GM23338 (cell line): ENCODE results near the gene AIP. TPM values are rescaled to one million over a fixed set of nuclear protein-coding genes. Genes with fewer than 3 reads are reported as not detected.

ENCODE experiments used
- ATAC-seq: fragments of 200-7000 bp; cut with Tn5 transposase; 3 replicates; pipeline ENCODE4 v1.9.1; 2020
- DNase-seq: peaks from one replicate; pipeline ENCODE4 v3.0.0-alpha.2; 2015; ENCODE audit warnings: low spot score
- H2AFZ ChIP-seq: fragments of 200-600 bp; sonication (generic); 2 replicates; pipeline ENCODE4 v1.8.0; 2016; ENCODE audit warnings: antibody characterized with exemption, mild to moderate bottlenecking, moderate library complexity
- H3F3A ChIP-seq: fragments of 200-600 bp; sonication (generic); replicated peaks from 2 replicates; pipeline ENCODE4 v1.8.0; 2017; ENCODE audit warnings: antibody characterized with exemption, mixed run types, low read depth
- H3K27ac ChIP-seq: fragments of 200-600 bp; sonication (generic); 2 replicates; pipeline ENCODE4 v1.6.1; 2016; ENCODE audit warnings: low read depth
- H3K27me3 ChIP-seq: fragments of 200-600 bp; sonication (generic); 2 replicates; pipeline ENCODE4 v1.8.0; 2016; ENCODE audit warnings: mild to moderate bottlenecking, mixed run types, moderate library complexity; ENCODE audit not compliant: insufficient read depth
- H3K36me3 ChIP-seq: fragments of 200-600 bp; sonication (generic); 2 replicates; pipeline ENCODE4 v1.8.0; 2016; ENCODE audit warnings: mild to moderate bottlenecking; ENCODE audit not compliant: insufficient read depth
- H3K4me1 ChIP-seq: fragments of 200-600 bp; sonication (generic); 2 replicates; pipeline ENCODE4 v1.8.0; 2016; ENCODE audit warnings: mild to moderate bottlenecking, moderate library complexity; ENCODE audit not compliant: insufficient read depth
- H3K4me2 ChIP-seq: fragments of 200-600 bp; sonication (generic); 2 replicates; pipeline ENCODE4 v1.7.1; 2017; ENCODE audit warnings: mixed run types
- H3K4me3 ChIP-seq: fragments of 200-600 bp; sonication (generic); 2 replicates; pipeline ENCODE4 v1.6.1; 2016; ENCODE audit warnings: mixed run types
- H3K79me2 ChIP-seq: fragments of 200-600 bp; sonication (generic); replicated peaks from 2 replicates; pipeline ENCODE4 v1.8.0; 2017; ENCODE audit warnings: mild to moderate bottlenecking; ENCODE audit not compliant: insufficient read depth
- H3K9me2 ChIP-seq: fragments of 200-600 bp; sonication (generic); 2 replicates; pipeline ENCODE4 v1.8.0; 2017; ENCODE audit not compliant: insufficient read depth
- H4K20me1 ChIP-seq: fragments of 200-600 bp; sonication (generic); replicated peaks from 2 replicates; pipeline ENCODE4 v1.8.0; 2017; ENCODE audit warnings: mild to moderate bottlenecking; ENCODE audit not compliant: insufficient read depth
- H3K27ac Mint-ChIP-seq: 2 replicates; pipeline ENCODE4 v1.8.0; 2020; ENCODE audit warnings: inconsistent platforms, mild to moderate bottlenecking, moderate library complexity, mixed read lengths
- H3K27me3 Mint-ChIP-seq: 3 replicates; pipeline ENCODE4 v1.8.0; 2022; ENCODE audit warnings: low read depth, mild to moderate bottlenecking, moderate library complexity, mixed read lengths, inconsistent platforms; ENCODE audit not compliant: insufficient read depth, poor library complexity
- H3K36me3 Mint-ChIP-seq: 3 replicates; pipeline ENCODE4 v1.8.0; 2021; ENCODE audit warnings: low read depth, mild to moderate bottlenecking, inconsistent platforms, moderate library complexity, mixed read lengths
- H3K4me1 Mint-ChIP-seq: 3 replicates; pipeline ENCODE4 v1.8.0; 2020; ENCODE audit warnings: mild to moderate bottlenecking, inconsistent platforms, mixed read lengths
- H3K4me3 Mint-ChIP-seq: 3 replicates; pipeline ENCODE4 v1.8.0; 2021; ENCODE audit warnings: moderate library complexity, mild to moderate bottlenecking, inconsistent platforms, mixed read lengths
- H3K9me3 Mint-ChIP-seq: 3 replicates; pipeline ENCODE4 v1.8.0; 2020; ENCODE audit warnings: moderate library complexity, mild to moderate bottlenecking, inconsistent platforms, mixed read lengths
- CREB1 ChIP-seq: fragments of 250-450 bp; sonication (Bioruptor Pico); IDR thresholded peaks from 2 replicates; pipeline ENCODE4 v1.5.0; 2020; ENCODE audit warnings: low read depth, mild to moderate bottlenecking, moderate library complexity
- CTCF ChIP-seq, 2 experiments: fragments of 200-600 bp in 1 of 2; sonication (generic) in 1 of 2; conservative IDR thresholded peaks; 2 replicates each; pipeline versions ENCODE4 v1.5.1 to v1.6.1; 2016 to 2017; ENCODE audit warnings: antibody characterized with exemption in 2 of 2, low read depth in 2 of 2, mild to moderate bottlenecking in 2 of 2, moderate library complexity in 1 of 2
- ETS1 ChIP-seq: IDR thresholded peaks from 2 replicates; pipeline ENCODE4 v1.6.1; 2016; ENCODE audit warnings: antibody characterized with exemption
- EZH2 ChIP-seq: fragments of 200-600 bp; sonication (generic); IDR thresholded peaks from one replicate; pipeline ENCODE4 v1.8.0; 2017; ENCODE audit warnings: antibody characterized with exemption, mild to moderate bottlenecking, low read depth; ENCODE audit not compliant: unreplicated experiment
- EZH2phosphoT487 ChIP-seq: fragments of 200-600 bp; sonication (generic); IDR thresholded peaks from one replicate; pipeline ENCODE4 v1.8.1; 2018; ENCODE audit warnings: antibody characterized with exemption; ENCODE audit not compliant: unreplicated experiment
- JUNB ChIP-seq: IDR thresholded peaks from one replicate; pipeline ENCODE4 v1.6.1; 2016; ENCODE audit warnings: antibody characterized with exemption; ENCODE audit not compliant: unreplicated experiment
- NANOG ChIP-seq: IDR thresholded peaks from 2 replicates; pipeline ENCODE4 v1.6.1; 2016; ENCODE audit warnings: antibody characterized with exemption, borderline replicate concordance
- POLR2AphosphoS5 ChIP-seq: IDR thresholded peaks from 2 replicates; pipeline ENCODE4 v1.6.1; 2016; ENCODE audit warnings: antibody characterized with exemption, low read depth
- REST ChIP-seq: IDR thresholded peaks from one replicate; pipeline ENCODE4 v1.6.1; 2018; ENCODE audit warnings: antibody characterized with exemption; ENCODE audit not compliant: unreplicated experiment
- STAT1 ChIP-seq: IDR thresholded peaks from one replicate; pipeline ENCODE4 v1.6.1; 2016; ENCODE audit warnings: antibody characterized with exemption; ENCODE audit not compliant: unreplicated experiment
- ZNF114 ChIP-seq: fragments of 250-450 bp; sonication (Bioruptor Pico); IDR thresholded peaks from 2 replicates; pipeline ENCODE4 v1.5.0; 2020; ENCODE audit warnings: mild to moderate bottlenecking, moderate library complexity
- ZNF331 ChIP-seq: fragments of 250-450 bp; sonication (Bioruptor Pico); IDR thresholded peaks from 2 replicates; pipeline ENCODE4 v1.5.0; 2020; ENCODE audit warnings: low read depth, mild to moderate bottlenecking, moderate library complexity
- ZNF462 ChIP-seq: fragments of 250-450 bp; sonication (Bioruptor Pico); IDR thresholded peaks from 2 replicates; pipeline ENCODE4 v1.5.0; 2020; ENCODE audit warnings: mild to moderate bottlenecking, moderate library complexity
- polyA plus RNA-seq: library from polyadenylated mRNA; unstranded; fragments of >200 nt; fragmentation: Nextera tagmentation; extraction: Ambion mirVana; gene quantifications from 2 replicates; pipeline ENCODE4 v1.2.1, GENCODE V29; 2016
- total RNA-seq: library from RNA; depleted of rRNA; stranded (reverse); fragments of >200 nt; shearing (Covaris generic); gene quantifications from 2 replicates; pipeline ENCODE4 v1.2.3, GENCODE V29; 2014

The AIP gene
- total and polyA plus RNA-seq, 2 experiments from 2014 or later = 29.1 to 32.1 TPM

DNA sequence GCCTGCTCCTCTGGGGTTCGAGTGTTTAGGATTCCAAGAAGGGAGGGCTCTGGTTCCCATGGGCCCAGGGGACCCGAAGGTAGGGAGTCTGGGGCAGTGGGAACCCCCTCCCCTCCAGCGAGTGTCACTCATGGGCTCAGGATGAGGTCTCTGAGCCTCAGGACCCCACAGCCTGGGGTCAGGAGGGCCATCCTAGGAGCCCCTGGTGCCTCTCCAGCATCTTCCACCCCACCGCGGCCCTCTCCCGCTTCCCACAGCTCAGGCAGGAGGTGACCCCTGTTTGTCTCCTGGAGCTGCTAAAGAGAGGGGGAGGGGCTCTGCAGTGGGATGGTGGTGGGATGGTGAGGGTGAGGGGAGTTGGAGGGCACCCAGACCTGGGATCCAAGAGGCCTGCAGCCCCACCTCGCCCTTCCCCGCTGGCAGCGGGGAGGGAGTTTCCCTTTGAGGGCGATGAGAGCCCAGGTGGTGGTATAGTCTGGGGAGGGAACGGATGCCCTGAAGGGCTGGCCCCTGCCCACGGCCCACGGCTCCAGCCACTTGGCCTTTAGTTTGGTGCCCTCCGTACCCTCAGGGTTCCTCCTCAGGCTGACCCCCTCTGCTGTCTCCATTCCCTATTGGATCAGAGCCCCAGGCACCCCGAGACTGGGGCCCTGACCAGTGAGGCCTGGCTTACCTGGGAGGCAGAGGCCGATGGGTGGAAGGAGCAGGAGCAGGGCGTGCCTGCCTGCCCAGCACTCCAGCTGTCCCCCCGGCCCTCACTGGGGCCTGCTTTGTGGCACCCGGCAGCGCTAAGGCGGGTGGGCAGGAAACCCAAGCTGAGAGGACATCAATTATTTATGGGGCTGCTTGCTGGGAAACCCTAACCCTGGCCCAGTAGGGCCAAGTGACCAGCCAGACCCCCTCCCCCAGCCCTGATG lies 28.8 kb upstream of the AIP start:
- Histone ChIP-seq H2AFZ (no peak overlapping the region), H3K4me2 (no peak overlapping the region), H4K20me1 (no peaks in the 10 kb centered on the region), H3K9me2 (no peaks in the 10 kb centered on the region), H3K27me3 (no peaks in the 10 kb centered on the region), H3K4me1 (no peaks in the 10 kb centered on the region), H3K79me2 (no peaks in the 10 kb centered on the region), H3F3A (no peaks in the 10 kb centered on the region), H3K27ac (no peak overlapping the region), H3K4me3 (no peak overlapping the region), H3K36me3 (no peaks in the 10 kb centered on the region)
- Mint-ChIP-seq H3K4me1 (no peaks in the 10 kb centered on the region), H3K27ac (no peak overlapping the region), H3K27me3 (peaks cover 8% of the 10 kb centered on the region), H3K9me3 (no peaks in the 10 kb centered on the region), H3K36me3 (no peaks in the 10 kb centered on the region), H3K4me3 (no peak overlapping the region)
- ATAC-seq (no peak), DNase-seq (no peak)
- TF ChIP-seq ZNF462 (CRISPR knock-in tag) (no peak), CREB1 (CRISPR knock-in tag) (no peak), REST (no peak), STAT1 (no peak), ZNF114 (no peak), NANOG (no peak), ZNF331 (CRISPR knock-in tag) (no peak), EZH2phosphoT487 (no peak), JUNB (no peak), ETS1 (no peak), POLR2AphosphoS5 (no peak), EZH2 (no peak), CTCF (conservative IDR thresholded peaks at IDR 0.05; ENCODE audit: low read depth in 2 of 2) (no peak)
